Loucy (cell line): Measurements from ENCODE around the gene RASAL1.

ENCODE experiments used
- H2AFZ ChIP-seq: fragments of 200-600 bp; sonication (generic); 2 replicates; pipeline ENCODE4 v1.6.0; 2016; ENCODE audit warnings: antibody characterized with exemption, mild to moderate bottlenecking, low read length, moderate library complexity
- H3F3A ChIP-seq: fragments of 200-600 bp; 2 replicates; pipeline ENCODE4 v1.6.0; 2016; ENCODE audit warnings: antibody characterized with exemption, low read depth, mild to moderate bottlenecking
- H3K27me3 ChIP-seq: fragments of 200-600 bp; sonication (generic); 2 replicates; pipeline ENCODE4 v1.6.1; 2014; ENCODE audit warnings: low read length, mild to moderate bottlenecking; ENCODE audit not compliant: insufficient read depth, poor library complexity, severe bottlenecking
- H3K36me3 ChIP-seq: fragments of 200-600 bp; sonication (generic); 2 replicates; pipeline ENCODE4 v1.6.1; 2016; ENCODE audit warnings: low read length; ENCODE audit not compliant: insufficient read depth
- H3K4me1 ChIP-seq: fragments of 200-600 bp; sonication (generic); 2 replicates; pipeline ENCODE4 v1.5.1; 2014; ENCODE audit warnings: low read length, mild to moderate bottlenecking; ENCODE audit not compliant: insufficient read depth, poor library complexity, severe bottlenecking
- H3K4me2 ChIP-seq: fragments of 200-600 bp; sonication (generic); 2 replicates; pipeline ENCODE4 v1.6.0; 2014; ENCODE audit warnings: antibody characterized with exemption, low read length, low read depth, mild to moderate bottlenecking; ENCODE audit not compliant: poor library complexity, severe bottlenecking
- H3K4me3 ChIP-seq: fragments of 200-600 bp; sonication (generic); 2 replicates; pipeline ENCODE4 v1.5.1; 2014; ENCODE audit warnings: low read length, mild to moderate bottlenecking, mixed read lengths; ENCODE audit not compliant: poor library complexity, severe bottlenecking
- H3K79me2 ChIP-seq: fragments of 200-600 bp; sonication (generic); 2 replicates; pipeline ENCODE4 v1.6.1; 2014; ENCODE audit warnings: low read length; ENCODE audit not compliant: insufficient read depth
- H3K9ac ChIP-seq: fragments of 200-600 bp; sonication (generic); 2 replicates; pipeline ENCODE4 v1.6.0; 2014; ENCODE audit warnings: mild to moderate bottlenecking, low read depth, low read length, moderate library complexity; ENCODE audit not compliant: poor library complexity, severe bottlenecking
- H3K9me2 ChIP-seq: fragments of 200-600 bp; sonication (generic); replicated peaks from 2 replicates; pipeline ENCODE4 v1.6.1; 2016; ENCODE audit warnings: low read depth, low read length, mixed read lengths
- H3K9me3 ChIP-seq: fragments of 200-600 bp; sonication (generic); 2 replicates; pipeline ENCODE4 v1.6.1; 2014; ENCODE audit warnings: mild to moderate bottlenecking, antibody characterized with exemption, low read length, low read depth; ENCODE audit not compliant: insufficient read depth
- H4K20me1 ChIP-seq: fragments of 200-600 bp; sonication (generic); 2 replicates; pipeline ENCODE4 v1.6.0; 2014; ENCODE audit warnings: antibody characterized with exemption, low read length, mild to moderate bottlenecking; ENCODE audit not compliant: insufficient read depth, poor library complexity, severe bottlenecking
- CTCF ChIP-seq: fragments of 200-600 bp; sonication (generic); conservative IDR thresholded peaks from 2 replicates; pipeline ENCODE4 v1.5.1; 2014; ENCODE audit warnings: mild to moderate bottlenecking, antibody characterized with exemption, low read length
- EZH2phosphoT487 ChIP-seq: fragments of 200-600 bp; IDR thresholded peaks from 2 replicates; pipeline ENCODE4 v1.6.1; 2018; ENCODE audit warnings: antibody characterized with exemption, mild to moderate bottlenecking, moderate library complexity, borderline replicate concordance

Gene RASAL1

GRCh38 chr12:113067987-113068935 lies 67.3 kb downstream of the RASAL1 start:
- no peak overlapping the region for H3K4me3 ChIP-seq
- no peaks in the 10 kb centered on the region for H3K79me2 ChIP-seq
- no peak overlapping the region for H3K9ac ChIP-seq
- no peak overlapping the region for H2AFZ ChIP-seq
- no peaks in the 10 kb centered on the region for H3K27me3 ChIP-seq
- no peaks in the 10 kb centered on the region for H3K36me3 ChIP-seq
- TF ChIP-seq CTCF (no peak), EZH2phosphoT487 (no peak)
- H3F3A ChIP-seq, result no peaks in the 10 kb centered on the region
- H3K9me3 ChIP-seq, result no peaks in the 10 kb centered on the region
- no peaks in the 10 kb centered on the region for H4K20me1 ChIP-seq
- peaks cover 12% of the 10 kb centered on the region for H3K4me1 ChIP-seq
- no peaks in the 10 kb centered on the region for H3K9me2 ChIP-seq
- H3K4me2 ChIP-seq, result no peak overlapping the region

GRCh38 chr12:113066813-113067400 lies 68.7 kb downstream of the RASAL1 start:
- no peaks in the 10 kb centered on the region for H3K36me3 ChIP-seq
- TF ChIP-seq EZH2phosphoT487, result no peak
- no peak for TF ChIP-seq CTCF
- no peaks in the 10 kb centered on the region for H3K9me3 ChIP-seq
- no peak overlapping the region for H3K4me2 ChIP-seq
- no peaks in the 10 kb centered on the region for H3K9me2 ChIP-seq
- H3K27me3 ChIP-seq, result no peaks in the 10 kb centered on the region
- peaks cover 12% of the 10 kb centered on the region for H3K4me1 ChIP-seq
- no peak overlapping the region for H3K9ac ChIP-seq
- H2AFZ ChIP-seq, result no peak overlapping the region
- no peaks in the 10 kb centered on the region for H3F3A ChIP-seq
- no peak overlapping the region for H3K4me3 ChIP-seq
- H4K20me1 ChIP-seq, result no peaks in the 10 kb centered on the region
- no peaks in the 10 kb centered on the region for H3K79me2 ChIP-seq

- no peaks in the 10 kb centered on the region for H3K27me3 ChIP-seq
- H2AFZ ChIP-seq, result no peak overlapping the region
- no peak overlapping the region for H3K4me3 ChIP-seq
- H4K20me1 ChIP-seq, result no peaks in the 10 kb centered on the region
- H3K79me2 ChIP-seq, result no peaks in the 10 kb centered on the region
- H3K9me3 ChIP-seq, result no peaks in the 10 kb centered on the region
- no peaks in the 10 kb centered on the region for H3K36me3 ChIP-seq
- no peak overlapping the region for H3K4me2 ChIP-seq
- H3K9ac ChIP-seq, result no peak overlapping the region
- TF ChIP-seq EZH2phosphoT487, result no peak
- TF ChIP-seq CTCF, result no peak
- H3K9me2 ChIP-seq, result no peaks in the 10 kb centered on the region
- H3K4me1 ChIP-seq, result peaks cover 12% of the 10 kb centered on the region
- H3F3A ChIP-seq, result no peaks in the 10 kb centered on the region
Measured at GRCh38 chr12:113065126-113066007, 70.2 kb downstream of the RASAL1 start.
